Activated naive CD4-positive, alpha-beta T cell treated with anti-CD3 and anti-CD28 coated beads, Interleukin-2, amount 10 ng/mL, durations not matched to agents 7 days and 5 days (primary cell): ENCODE measurements around the gene KRT17.
"Not testable (repeated sequence)": the region's sequence is repeated elsewhere in the genome, so short reads cannot be mapped to it uniquely, and the experiment has no call there.

Source experiments
- CTCF ChIA-PET: fragments of 350-600 bp; sonication (Branson Sonifier 250); formaldehyde crosslinking; loops from one replicate; lab custom pipeline; 2021; ENCODE audit warnings: antibody characterized with exemption; lab: Charles Lee
- DNase-seq: peaks from one replicate; pipeline ENCODE4 v3.0.0-alpha.2; 2020
- H3K27ac Mint-ChIP-seq: one replicate; pipeline ENCODE4 v1.8.0; 2021; ENCODE audit warnings: mild to moderate bottlenecking, moderate library complexity, mixed read lengths
- H3K27me3 Mint-ChIP-seq: one replicate; pipeline ENCODE4 v1.8.0; 2021; ENCODE audit warnings: mild to moderate bottlenecking, mixed read lengths
- H3K36me3 Mint-ChIP-seq: one replicate; pipeline ENCODE4 v1.8.0; 2021; ENCODE audit warnings: mixed read lengths
- H3K4me1 Mint-ChIP-seq: one replicate; pipeline ENCODE4 v1.8.0; 2021; ENCODE audit warnings: mixed read lengths
- H3K4me3 Mint-ChIP-seq: one replicate; pipeline ENCODE4 v1.8.0; 2021; ENCODE audit warnings: mild to moderate bottlenecking, moderate library complexity, mixed read lengths
- H3K9me3 Mint-ChIP-seq: one replicate; pipeline ENCODE4 v1.8.0; 2021; ENCODE audit warnings: mixed read lengths

KRT17 gene

DNA sequence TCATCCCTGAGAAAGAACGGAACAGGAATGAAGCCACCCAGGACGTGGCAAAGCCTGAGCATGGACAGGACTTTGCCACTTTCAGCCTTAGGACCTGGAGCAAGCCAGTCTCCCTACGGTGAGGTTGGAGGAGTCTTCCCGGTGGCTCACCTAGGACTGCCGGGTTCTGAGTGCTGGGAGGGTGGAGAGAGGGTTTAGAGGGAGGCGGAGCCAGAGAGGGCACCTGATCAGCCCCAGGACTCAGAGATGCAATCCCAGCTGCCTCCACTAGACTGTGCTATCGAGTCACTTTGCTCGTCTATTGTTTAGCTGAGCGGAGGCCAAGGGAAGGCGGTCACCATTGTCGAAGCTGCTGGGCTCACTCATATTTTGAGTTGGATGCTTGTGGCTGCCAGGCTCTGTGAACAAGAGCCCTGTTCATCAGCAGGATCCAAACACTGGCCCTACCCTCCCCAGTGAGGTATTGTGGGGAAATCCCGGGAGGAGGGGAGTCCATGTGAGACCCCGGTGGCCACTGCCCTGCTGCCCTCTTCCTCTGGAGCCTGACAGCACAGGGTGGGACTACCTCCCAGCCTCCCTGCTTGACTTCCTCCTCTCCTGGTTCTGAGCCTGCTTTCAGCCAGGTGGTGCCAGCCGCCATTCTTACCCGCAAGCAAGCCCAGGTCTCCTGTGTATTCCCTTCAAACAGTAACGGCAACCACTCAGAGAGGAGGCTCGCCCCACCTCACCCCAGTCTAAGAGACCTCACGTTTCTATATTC lies 44.7 kb downstream of the KRT17 start:
- peak; percentile 85 for DNase-seq
- Mint-ChIP-seq H3K27me3 (peaks cover 80% of the 10 kb centered on the region), H3K27ac (no peak overlapping the region), H3K4me1 (no peaks in the 10 kb centered on the region), H3K36me3 (no peaks in the 10 kb centered on the region), H3K4me3 (no peak overlapping the region), H3K9me3 (no peaks in the 10 kb centered on the region)
- CTCF ChIA-PET, result interaction anchor here (0.8 to 2.0 kb wide), 7 partner anchors 8 to 84 kb away, joined by 3 to 10 read pairs (median 5); no protein-coding TSS in a partner anchor

DNA sequence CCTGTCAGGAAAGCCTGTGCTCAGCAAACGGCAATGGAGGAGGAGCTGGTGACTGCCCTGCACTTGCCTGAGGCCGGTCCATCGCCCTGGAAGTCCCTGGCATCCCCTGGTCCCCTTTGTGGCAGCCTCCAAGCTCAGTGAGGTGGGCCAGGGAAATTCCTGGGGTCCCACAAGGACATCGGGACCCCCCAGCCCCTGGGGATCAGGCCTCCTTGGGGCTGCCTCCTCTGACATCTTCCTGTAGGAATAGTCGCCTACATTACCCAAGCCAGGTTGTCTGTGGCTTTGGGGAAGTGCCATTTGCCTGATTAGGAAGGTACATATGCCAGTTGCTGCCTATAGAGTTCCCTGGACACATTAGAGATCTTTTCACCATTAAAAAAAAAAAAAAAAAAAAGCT lies 45.4 kb downstream of the KRT17 start:
- CTCF ChIA-PET, result interaction anchor here (1.0 to 2.0 kb wide), 6 partner anchors 9 to 85 kb away, joined by 3 to 10 read pairs (median 5); no protein-coding TSS in a partner anchor
- H3K36me3 Mint-ChIP-seq, result no peaks in the 10 kb centered on the region
- no peak overlapping the region for H3K4me3 Mint-ChIP-seq
- no peak for DNase-seq
- no peaks in the 10 kb centered on the region for H3K9me3 Mint-ChIP-seq
- H3K27me3 Mint-ChIP-seq, result peaks cover 75% of the 10 kb centered on the region
- H3K4me1 Mint-ChIP-seq, result no peaks in the 10 kb centered on the region
- no peak overlapping the region for H3K27ac Mint-ChIP-seq

DNA sequence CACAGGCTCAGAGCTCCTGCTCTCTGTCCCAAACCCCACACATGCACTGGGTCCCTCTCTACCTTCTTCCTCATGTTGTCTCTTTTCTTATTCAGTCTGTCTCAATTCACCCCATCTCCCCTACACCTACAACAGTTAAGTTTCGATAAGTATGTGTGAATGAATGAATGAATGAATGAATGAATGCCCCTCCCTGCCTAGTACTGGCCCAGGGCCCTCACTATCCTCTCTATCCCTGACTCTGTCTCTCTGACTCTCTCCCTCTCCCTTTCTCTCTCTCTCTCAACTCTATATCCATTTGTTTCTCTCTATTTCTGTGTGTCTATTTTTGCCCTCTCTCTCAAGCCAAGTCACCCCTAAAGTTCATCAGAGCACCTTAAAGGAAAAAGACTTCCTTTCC lies 45.8 kb downstream of the KRT17 start:
- Mint-ChIP-seq H3K36me3 (no peaks in the 10 kb centered on the region), H3K9me3 (no peaks in the 10 kb centered on the region), H3K4me3 (no peak overlapping the region), H3K27me3 (peaks cover 71% of the 10 kb centered on the region), H3K4me1 (no peaks in the 10 kb centered on the region), H3K27ac (no peak overlapping the region)
- DNase-seq, result no peak
- CTCF ChIA-PET, result interaction anchor here (1.0 to 2.0 kb wide), 4 partner anchors 9 to 84 kb away, joined by 3 to 10 read pairs (median 6); no protein-coding TSS in a partner anchor

DNA sequence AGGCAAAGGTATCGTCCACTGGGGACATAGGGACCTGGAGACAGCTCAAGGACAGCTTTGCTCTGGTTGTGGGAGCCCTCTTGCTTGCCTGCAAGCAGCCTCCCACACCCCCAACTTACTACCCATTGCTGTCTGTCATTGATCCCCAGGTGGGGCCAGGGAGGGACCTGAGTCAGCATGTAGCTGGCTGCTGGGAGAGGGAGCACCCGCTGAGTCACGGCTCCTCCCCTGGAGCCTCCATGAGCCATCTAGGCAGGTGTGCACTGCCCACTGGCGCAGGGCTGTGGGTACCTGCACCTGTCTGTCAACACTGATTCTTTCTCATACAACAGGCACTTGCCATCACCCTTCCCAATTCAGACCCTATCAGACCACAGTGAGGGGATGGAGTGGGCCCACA lies 47.6 kb downstream of the KRT17 start:
- H3K4me3 Mint-ChIP-seq, H3K9me3 Mint-ChIP-seq, H3K27ac Mint-ChIP-seq, H3K4me1 Mint-ChIP-seq, DNase-seq, CTCF ChIA-PET, H3K36me3 Mint-ChIP-seq: not testable (repeated sequence)
- H3K27me3 Mint-ChIP-seq, result peaks cover 66% of the 10 kb centered on the region

DNA sequence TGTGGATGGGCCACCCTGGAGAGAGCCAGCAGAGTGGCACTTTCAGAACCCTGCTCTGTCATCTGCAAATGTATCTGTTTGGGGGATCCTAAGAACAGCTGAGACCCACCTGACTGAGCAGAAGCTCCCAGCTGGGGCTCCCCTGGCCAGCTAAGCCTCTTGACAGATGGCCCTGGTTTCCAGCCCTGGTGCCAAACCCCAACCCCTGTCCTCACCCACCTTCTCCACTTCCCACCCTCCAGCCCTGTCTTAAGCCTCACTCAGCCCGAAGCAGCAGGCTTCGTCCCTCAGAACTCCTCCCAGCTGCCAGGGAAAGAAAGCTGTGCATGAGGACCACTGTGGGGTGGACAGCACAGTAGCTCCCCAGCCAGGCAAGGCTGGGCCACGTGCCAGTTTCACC lies 49.0 kb downstream of the KRT17 start:
- H3K9me3 Mint-ChIP-seq, result no peaks in the 10 kb centered on the region
- H3K27me3 Mint-ChIP-seq, result peaks cover 65% of the 10 kb centered on the region
- H3K36me3 Mint-ChIP-seq, result no peaks in the 10 kb centered on the region
- H3K27ac Mint-ChIP-seq, result no peak overlapping the region
- H3K4me1 Mint-ChIP-seq, result no peaks in the 10 kb centered on the region
- H3K4me3 Mint-ChIP-seq, result no peak overlapping the region
- CTCF ChIA-PET, result no interaction called here
- no peak for DNase-seq

DNA sequence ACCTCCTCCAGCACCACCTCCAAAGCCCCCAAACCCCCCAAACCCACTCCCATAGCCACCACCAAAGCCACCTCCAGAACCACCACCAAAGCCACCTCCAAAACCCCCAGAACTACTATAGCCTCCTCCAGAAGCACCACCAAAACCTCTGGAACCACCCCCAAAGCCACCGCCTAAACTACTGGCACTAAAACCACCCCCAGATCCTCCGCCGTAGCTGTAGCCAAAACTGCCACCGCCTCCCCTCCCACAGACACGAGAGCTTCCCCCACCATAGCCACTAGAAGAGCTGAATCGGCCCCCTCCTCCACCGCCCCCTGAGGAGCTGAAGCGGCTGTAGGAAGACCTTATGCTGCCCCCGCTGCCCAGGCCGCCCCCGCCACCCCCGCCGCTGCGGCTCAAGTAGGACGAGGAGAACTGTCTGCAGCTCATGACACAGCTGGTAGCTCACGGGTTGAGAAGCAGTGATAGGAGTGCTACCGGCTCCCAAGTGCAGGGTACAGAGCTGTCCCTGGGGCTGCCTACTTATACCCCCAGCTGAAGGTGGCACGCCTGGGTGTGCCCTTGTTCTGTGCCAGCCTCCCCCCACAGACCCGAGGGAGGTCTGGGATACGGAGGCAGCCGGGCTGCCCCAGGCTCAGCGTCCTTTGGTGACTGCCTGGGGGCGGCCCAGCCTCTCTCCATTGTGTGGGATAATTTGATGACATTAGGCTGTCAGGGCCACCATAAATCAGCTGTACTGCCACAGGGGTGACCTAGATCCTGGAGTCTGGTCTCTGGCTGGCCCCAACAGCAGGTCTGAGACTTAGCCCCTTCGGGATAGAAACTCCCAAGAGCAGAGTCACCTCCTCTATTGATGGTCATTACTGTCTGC lies 52.6 kb downstream of the KRT17 start, which contains the start of gene KRT9:
Gene KRT9, minus strand, starts transcription at position 499 of the 874 bp plus-strand sequence. Its CDS starts 67 bp downstream, at position 432.
- CTCF ChIA-PET, result interaction anchor here (1.2 to 1.6 kb wide), 3 partner anchors 8 to 23 kb away, joined by 3 to 6 read pairs (median 4); no protein-coding TSS in a partner anchor
- peaks cover 20% of the 10 kb centered on the region for H3K9me3 Mint-ChIP-seq
- peaks cover 61% of the 10 kb centered on the region for H3K27me3 Mint-ChIP-seq
- no peak within 1 kb of the TSS for H3K4me3 Mint-ChIP-seq
- no peak within 1 kb of the TSS for H3K27ac Mint-ChIP-seq
- H3K4me1 Mint-ChIP-seq, result peaks cover 8% of the 10 kb centered on the region
- no peak for DNase-seq
- H3K36me3 Mint-ChIP-seq, result peaks cover 4% of the 10 kb centered on the region
